Measurements from ENCODE around the gene FBXO36.

DNA sequence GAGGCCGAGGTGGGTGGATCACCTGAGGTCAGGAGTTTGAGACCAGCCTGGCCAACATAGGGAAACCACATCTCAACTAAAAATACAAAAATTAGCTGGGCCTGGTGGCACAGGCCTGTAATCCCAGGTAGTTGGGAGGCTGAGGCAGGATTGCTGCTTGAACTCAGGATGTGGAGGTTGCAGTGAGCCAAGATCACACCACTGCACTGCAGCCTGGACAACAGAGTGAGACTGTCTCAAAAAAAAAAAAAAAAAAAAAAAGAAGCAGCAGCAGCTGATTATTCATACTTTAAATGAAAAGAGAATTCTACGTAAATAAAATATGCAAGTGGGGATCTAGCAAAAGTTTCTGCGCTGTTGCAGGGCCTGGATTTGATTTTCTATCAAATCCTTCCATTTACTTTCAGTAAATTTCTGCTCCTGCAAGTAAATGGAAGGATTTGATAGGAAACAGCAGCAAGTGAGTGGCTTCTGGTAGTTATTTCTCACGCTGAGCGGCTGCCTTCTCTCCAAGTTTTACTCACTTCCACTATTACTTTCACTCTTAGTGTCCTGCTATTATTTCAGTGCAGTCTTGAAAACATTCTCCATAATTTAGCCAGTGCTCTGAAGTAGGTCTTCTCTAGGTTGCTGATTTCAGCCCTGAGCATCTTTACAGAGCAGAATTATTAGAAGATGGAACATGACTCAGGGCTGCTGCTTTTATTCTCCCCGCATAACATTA, 78.0 kb downstream of the FBXO36 start:
- TF ChIP-seq, protein P1, sequence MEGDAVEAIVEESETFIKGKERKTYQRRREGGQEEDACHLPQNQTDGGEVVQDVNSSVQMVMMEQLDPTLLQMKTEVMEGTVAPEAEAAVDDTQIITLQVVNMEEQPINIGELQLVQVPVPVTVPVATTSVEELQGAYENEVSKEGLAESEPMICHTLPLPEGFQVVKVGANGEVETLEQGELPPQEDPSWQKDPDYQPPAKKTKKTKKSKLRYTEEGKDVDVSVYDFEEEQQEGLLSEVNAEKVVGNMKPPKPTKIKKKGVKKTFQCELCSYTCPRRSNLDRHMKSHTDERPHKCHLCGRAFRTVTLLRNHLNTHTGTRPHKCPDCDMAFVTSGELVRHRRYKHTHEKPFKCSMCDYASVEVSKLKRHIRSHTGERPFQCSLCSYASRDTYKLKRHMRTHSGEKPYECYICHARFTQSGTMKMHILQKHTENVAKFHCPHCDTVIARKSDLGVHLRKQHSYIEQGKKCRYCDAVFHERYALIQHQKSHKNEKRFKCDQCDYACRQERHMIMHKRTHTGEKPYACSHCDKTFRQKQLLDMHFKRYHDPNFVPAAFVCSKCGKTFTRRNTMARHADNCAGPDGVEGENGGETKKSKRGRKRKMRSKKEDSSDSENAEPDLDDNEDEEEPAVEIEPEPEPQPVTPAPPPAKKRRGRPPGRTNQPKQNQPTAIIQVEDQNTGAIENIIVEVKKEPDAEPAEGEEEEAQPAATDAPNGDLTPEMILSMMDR (conservative IDR thresholded peaks at IDR 0.05 in 1 of 2, IDR thresholded peaks at IDR 0.05 in 1 of 2; ENCODE audit: low read depth in 1 of 2, low read length in 2 of 2): no peak
- no peak for TF ChIP-seq EZH2 (IDR thresholded peaks at IDR 0.05; ENCODE audit: low read length, missing control alignments)

Data from fibroblast of lung (primary cell).